Ovary (tissue), 9 donors: ENCODE results near the gene SLAIN2. TPM values are rescaled to one million over a fixed set of nuclear protein-coding genes. Genes with fewer than 3 reads are reported as not detected.
"Not testable (repeated sequence)": the region's sequence is repeated elsewhere in the genome, so short reads cannot be mapped to it uniquely, and the experiment has no call there.

Experiments used
- DNase-seq, 5 donors: peaks; one replicate each; pipeline ENCODE4 v3.0.0-alpha.2; 2019 to 2020
- H3K27ac ChIP-seq, 2 donors: fragments of 200-600 bp; one replicate each; pipeline versions ENCODE4 v1.5.1 to v1.8.0; 2019 to 2022
- H3K27me3 ChIP-seq: fragments of 200-600 bp; one replicate; pipeline ENCODE4 v1.8.0; 2022
- H3K36me3 ChIP-seq: fragments of 200-600 bp; sonication (generic); one replicate; pipeline ENCODE4 v1.5.1; 2019
- H3K4me1 ChIP-seq: one replicate; pipeline ENCODE4 v1.8.1; 2013; ENCODE audit warnings: mild to moderate bottlenecking, moderate library complexity; ENCODE audit not compliant: insufficient read depth
- H3K4me3 ChIP-seq: fragments of 200-600 bp; sonication (generic); one replicate; pipeline ENCODE4 v1.5.1; 2017
- H3K9me3 ChIP-seq, 2 donors: fragments of 200-600 bp in 1 of 2; sonication (generic) in 1 of 2; one replicate each; pipeline versions ENCODE4 v1.5.1 to v1.8.1; 2013 to 2019; ENCODE audit warnings: mild to moderate bottlenecking in 1 of 2, moderate library complexity in 1 of 2
- EP300 ChIP-seq: sonication (generic); formaldehyde crosslinking; IDR thresholded peaks from one replicate; pipeline ENCODE4 v1.6.1; 2017; ENCODE audit warnings: antibody characterized with exemption
- POLR2A ChIP-seq: fragments of 450-650 bp; IDR thresholded peaks from one replicate; pipeline ENCODE4 v1.6.1; 2017; ENCODE audit warnings: antibody characterized with exemption, mild to moderate bottlenecking, moderate library complexity
- WGBS, 3 donors: extraction: QIAGEN DNeasy Blood & Tissue Kit in 1 of 3; methylation state at CpG; one replicate each; pipeline versions ENCODE4 v1.1.5 to v1.1.7; 2013 to 2017; 5-methylcytosine and 5-hydroxymethylcytosine counted together
- intact Hi-C, 4 donors: fragments of 100-400 bp; cut with DNase I; formaldehyde crosslinking; loops; one replicate each; pipeline versions ENCODE4 v1.11.0 to v1.15.1; 2022 to 2023
- polyA plus RNA-seq, 2 donors: library from polyadenylated mRNA; stranded (reverse); fragments of 200-250 nt in 1 of 2; fragments of 350-450 nt in 1 of 2; fragmentation: Illumina TruSeq in 1 of 2; extraction: RNeasy Lipid Tissue Mini Kit (QIAGEN cat#74804) in 1 of 2; gene quantifications; one replicate each; pipeline ENCODE4 v1.2.3, GENCODE V29; 2013 to 2014
- total RNA-seq, 7 donors: library from RNA; depleted of rRNA in 2 of 7; stranded (reverse); fragments of >200 nt in 2 of 7; fragmentation: NEBNext Ultra II Directional in 3 of 7; extraction: Animal tissue kit (Norgen Biotek cat#: 25700) in 3 of 7; gene quantifications; one replicate each; pipeline versions ENCODE4 v1.1.0 to v1.2.4, GENCODE V29; 2016 to 2023
- TF ChIP-seq, protein P1 (sequence below), 3 donors: fragments of 450-650 bp in 2 of 3; fragments of 200-600 bp in 1 of 3; IDR thresholded peaks; one replicate each; pipeline versions ENCODE4 v1.5.1 to v1.8.0; 2016 to 2022; ENCODE audit warnings: antibody characterized with exemption in 3 of 3, mild to moderate bottlenecking in 1 of 3
- donor health status: DM: no; HTN: no; CAD: no; lungs with moderate emphysema.
- donor health status: DM: no; HTN: no; CAD: no.
- donor health status: Bipolar disorder and iron deficiency.
- donor health status: DM: yes; HTN: yes; CAD: no.
- donor health status: DM: no; HTN: no; CAD: no.
- donor health status: DM: yes; HTN: yes; CAD: no.

Gene SLAIN2
- total and polyA plus RNA-seq, 9 donors, result 38.2 to 133 (median 81.7) TPM

DNA sequence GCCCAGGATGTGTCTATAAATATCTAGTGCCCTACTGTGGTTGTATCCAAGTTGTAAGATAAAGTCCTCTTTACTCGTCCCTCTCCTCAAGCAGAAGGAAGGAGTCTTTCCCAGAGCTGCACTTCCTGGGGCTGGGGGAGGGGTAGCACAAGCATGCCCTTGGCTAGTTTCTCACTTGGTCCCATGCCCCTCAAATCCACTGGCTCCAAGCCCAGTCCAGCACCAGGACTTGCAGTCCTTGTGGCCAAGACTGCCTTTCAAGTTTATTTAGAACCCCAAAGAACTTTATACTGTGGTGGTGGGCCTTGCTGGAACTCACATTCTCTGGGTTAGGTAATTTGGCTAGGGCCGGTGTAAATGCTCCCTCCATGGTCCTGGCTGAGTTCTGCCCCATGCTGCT is 98.7 kb downstream of the SLAIN2 start:
- intact Hi-C loops, result no loop called here
- TF ChIP-seq, protein P1, sequence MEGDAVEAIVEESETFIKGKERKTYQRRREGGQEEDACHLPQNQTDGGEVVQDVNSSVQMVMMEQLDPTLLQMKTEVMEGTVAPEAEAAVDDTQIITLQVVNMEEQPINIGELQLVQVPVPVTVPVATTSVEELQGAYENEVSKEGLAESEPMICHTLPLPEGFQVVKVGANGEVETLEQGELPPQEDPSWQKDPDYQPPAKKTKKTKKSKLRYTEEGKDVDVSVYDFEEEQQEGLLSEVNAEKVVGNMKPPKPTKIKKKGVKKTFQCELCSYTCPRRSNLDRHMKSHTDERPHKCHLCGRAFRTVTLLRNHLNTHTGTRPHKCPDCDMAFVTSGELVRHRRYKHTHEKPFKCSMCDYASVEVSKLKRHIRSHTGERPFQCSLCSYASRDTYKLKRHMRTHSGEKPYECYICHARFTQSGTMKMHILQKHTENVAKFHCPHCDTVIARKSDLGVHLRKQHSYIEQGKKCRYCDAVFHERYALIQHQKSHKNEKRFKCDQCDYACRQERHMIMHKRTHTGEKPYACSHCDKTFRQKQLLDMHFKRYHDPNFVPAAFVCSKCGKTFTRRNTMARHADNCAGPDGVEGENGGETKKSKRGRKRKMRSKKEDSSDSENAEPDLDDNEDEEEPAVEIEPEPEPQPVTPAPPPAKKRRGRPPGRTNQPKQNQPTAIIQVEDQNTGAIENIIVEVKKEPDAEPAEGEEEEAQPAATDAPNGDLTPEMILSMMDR (IDR thresholded peaks at IDR 0.05), result no peak
- no peak for TF ChIP-seq POLR2A
- TF ChIP-seq EP300, result no peak
- no peaks in the 10 kb centered on the region for H3K27me3 ChIP-seq
- H3K27ac ChIP-seq, result no peak overlapping the region
- H3K4me3 ChIP-seq, result no peak overlapping the region
- no peak for DNase-seq
- no peaks in the 10 kb centered on the region for H3K9me3 ChIP-seq
- H3K4me1 ChIP-seq, result no peaks in the 10 kb centered on the region
- 50 to 53% (median 52%) methylated on average over 2 of the region's 2 CpGs for WGBS, 3 donors
- H3K36me3 ChIP-seq, result no peaks in the 10 kb centered on the region

DNA sequence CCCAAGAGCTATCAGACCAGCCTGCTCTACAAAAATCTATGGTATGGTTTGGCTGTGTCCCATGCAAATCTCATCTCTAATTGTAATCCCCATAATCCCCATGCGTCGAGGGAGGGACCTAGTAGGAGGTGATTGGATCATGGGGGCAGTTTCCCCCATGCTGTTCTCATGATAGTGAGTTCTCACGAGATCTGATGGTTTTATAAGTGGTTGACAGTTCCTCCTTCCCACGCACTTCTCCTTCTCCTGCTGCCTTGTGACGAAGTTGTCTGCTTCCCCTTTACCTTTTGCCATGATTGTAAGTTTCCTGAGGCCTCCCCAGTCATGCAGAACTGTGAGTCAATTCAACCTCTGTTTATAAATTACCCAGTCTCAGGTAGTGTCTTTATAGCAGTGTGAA is 99.6 kb downstream of the SLAIN2 start:
- H3K4me3 ChIP-seq, DNase-seq, H3K4me1 ChIP-seq, H3K9me3 ChIP-seq, H3K27ac ChIP-seq, intact Hi-C loops, H3K36me3 ChIP-seq, H3K27me3 ChIP-seq: not testable (repeated sequence)
- WGBS, 3 donors, result 74 to 84% (median 78%) methylated on average over 5 of the region's 5 CpGs

DNA sequence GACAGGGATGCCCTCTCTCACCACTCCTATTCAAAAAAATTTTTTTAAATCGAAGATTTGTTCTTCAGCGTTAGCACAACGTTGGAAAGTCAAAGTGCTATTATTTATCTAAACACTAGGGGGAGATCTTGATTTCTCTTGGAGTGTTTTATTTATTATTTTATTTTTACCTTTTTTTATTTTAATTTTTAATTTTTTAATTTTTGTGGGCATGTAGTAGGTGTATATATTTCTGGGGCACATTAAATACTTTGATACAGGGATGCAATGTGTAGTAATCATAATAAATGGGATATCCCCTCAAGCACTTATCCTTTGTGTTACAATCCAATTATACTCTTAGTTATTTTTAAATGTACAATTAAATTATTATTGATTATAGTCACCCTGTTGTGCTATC is 104.4 kb downstream of the SLAIN2 start:
- Histone ChIP-seq H3K27me3 (no peaks in the 10 kb centered on the region), H3K4me1 (no peaks in the 10 kb centered on the region), H3K27ac (no peak overlapping the region), H3K9me3 (no peaks in the 10 kb centered on the region), H3K4me3 (no peak overlapping the region), H3K36me3 (no peaks in the 10 kb centered on the region)
- intact Hi-C loops, result no loop called here
- 5 to 7% (median 5%) methylated on average over 3 of the region's 3 CpGs for WGBS, 3 donors
- TF ChIP-seq EP300 (no peak), POLR2A (no peak)
- TF ChIP-seq, protein P1 (IDR thresholded peaks at IDR 0.05), result no peak
- DNase-seq, result no peak

DNA sequence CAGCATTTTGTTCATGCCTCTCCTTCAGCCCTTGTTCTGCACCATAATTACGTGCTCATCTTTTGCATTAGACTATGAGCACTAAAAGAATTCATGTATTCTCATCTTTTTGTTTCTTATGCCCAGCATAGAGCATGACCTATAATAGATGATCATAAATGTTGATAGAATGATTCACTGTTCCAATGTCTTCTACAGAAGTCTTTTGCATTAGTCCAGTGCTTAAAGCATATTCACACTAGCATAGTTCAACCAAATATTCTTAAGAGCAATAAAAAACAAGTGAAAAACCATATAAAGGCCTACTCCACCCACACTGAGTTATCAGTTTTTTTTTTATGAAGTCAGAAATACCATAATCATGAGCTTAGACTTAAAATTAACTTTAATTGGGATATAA is 105.3 kb downstream of the SLAIN2 start:
- 91 to 94% (median 94%) methylated on average over 1 of the region's 1 CpG for WGBS, 3 donors
- TF ChIP-seq, protein P1 (IDR thresholded peaks at IDR 0.05), result no peak
- no peak for TF ChIP-seq POLR2A
- no peak for TF ChIP-seq EP300
- Histone ChIP-seq H3K36me3 (no peaks in the 10 kb centered on the region), H3K27me3 (no peaks in the 10 kb centered on the region), H3K9me3 (no peaks in the 10 kb centered on the region), H3K4me1 (no peaks in the 10 kb centered on the region), H3K4me3 (no peak overlapping the region), H3K27ac (no peak overlapping the region)
- intact Hi-C loops, result no loop called here
- DNase-seq, result no peak

DNA sequence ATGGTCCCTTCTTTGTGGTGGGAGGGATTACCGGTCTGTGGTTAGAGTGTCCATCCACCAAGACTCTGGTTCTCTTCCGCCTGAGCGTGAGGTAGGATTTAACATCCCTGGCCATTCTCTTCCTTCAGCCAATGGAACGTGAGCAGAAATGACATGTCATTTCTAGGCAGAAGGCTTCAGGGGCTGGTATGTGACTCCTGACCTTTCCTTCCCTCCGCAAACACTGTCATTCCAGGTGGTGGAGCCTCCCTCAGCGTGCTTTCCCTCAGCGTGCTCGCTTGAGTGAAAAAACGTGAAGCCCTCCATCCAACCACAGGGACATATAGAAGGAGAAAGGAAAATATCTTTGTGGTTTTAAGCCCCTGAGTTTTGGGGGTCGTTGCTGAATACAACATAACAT is 107.8 kb downstream of the SLAIN2 start:
- Histone ChIP-seq H3K27ac (no peak overlapping the region), H3K36me3 (no peaks in the 10 kb centered on the region), H3K9me3 (no peaks in the 10 kb centered on the region), H3K27me3 (no peaks in the 10 kb centered on the region), H3K4me1 (no peaks in the 10 kb centered on the region), H3K4me3 (no peak overlapping the region)
- no peak for DNase-seq
- 86 to 91% (median 86%) methylated on average over 10 of the region's 10 CpGs for WGBS, 3 donors
- intact Hi-C loops, result no loop called here
- no peak for TF ChIP-seq EP300
- TF ChIP-seq, protein P1 (IDR thresholded peaks at IDR 0.05), result no peak
- no peak for TF ChIP-seq POLR2A
